T-helper 2 cell treated with Interferon-gamma antibody and Interleukin-4, amounts not matched to agents 5 μg/mL and 100 μg/mL, for 36 hours (primary cell): ENCODE data around the gene ALDH1A3.

ENCODE experiments used
- DNase-seq: peaks from one replicate; pipeline ENCODE4 v3.0.0; 2021; ENCODE audit warnings: low spot score
- H3K27ac Mint-ChIP-seq: one replicate; pipeline ENCODE4 v1.8.0; 2021; ENCODE audit warnings: mild to moderate bottlenecking, mixed read lengths
- H3K27me3 Mint-ChIP-seq: one replicate; pipeline ENCODE4 v1.8.0; 2021; ENCODE audit warnings: low read depth, mixed read lengths
- H3K36me3 Mint-ChIP-seq: one replicate; pipeline ENCODE4 v1.8.0; 2021; ENCODE audit warnings: low read depth, mixed read lengths
- H3K4me1 Mint-ChIP-seq: one replicate; pipeline ENCODE4 v1.8.0; 2021; ENCODE audit warnings: low read depth, mixed read lengths
- H3K4me3 Mint-ChIP-seq: one replicate; pipeline ENCODE4 v1.8.0; 2022; ENCODE audit warnings: mild to moderate bottlenecking, moderate library complexity, mixed read lengths
- H3K9me3 Mint-ChIP-seq: one replicate; pipeline ENCODE4 v1.8.0; 2021; ENCODE audit warnings: mixed read lengths

ALDH1A3 gene

GRCh38 chr15:100897221-100898151 lies 17.9 kb downstream of the ALDH1A3 start:
- H3K27ac Mint-ChIP-seq, result no peak overlapping the region
- peaks cover 14% of the 10 kb centered on the region for H3K27me3 Mint-ChIP-seq

GRCh38 chr15:100898152-100898490 lies 18.5 kb downstream of the ALDH1A3 start:
- H3K27ac Mint-ChIP-seq, result no peak overlapping the region
- H3K9me3 Mint-ChIP-seq, result no peaks in the 10 kb centered on the region
- H3K4me1 Mint-ChIP-seq, result no peaks in the 10 kb centered on the region
- H3K4me3 Mint-ChIP-seq, result no peak overlapping the region
- H3K27me3 Mint-ChIP-seq, result peaks cover 11% of the 10 kb centered on the region
- DNase-seq, result no peak
- H3K36me3 Mint-ChIP-seq, result no peaks in the 10 kb centered on the region

More at GRCh38 chr15:100897221-100898151, 17.9 kb downstream of the ALDH1A3 start:
- H3K36me3 Mint-ChIP-seq, result no peaks in the 10 kb centered on the region
- no peak overlapping the region for H3K4me3 Mint-ChIP-seq
- no peaks in the 10 kb centered on the region for H3K4me1 Mint-ChIP-seq
- H3K9me3 Mint-ChIP-seq, result no peaks in the 10 kb centered on the region
- DNase-seq, result no peak

GRCh38 chr15:100898661-100899462 lies 19.2 kb downstream of the ALDH1A3 start:
- H3K27me3 Mint-ChIP-seq, result peaks cover 5% of the 10 kb centered on the region
- no peak for DNase-seq
- no peak overlapping the region for H3K4me3 Mint-ChIP-seq
- H3K4me1 Mint-ChIP-seq, result no peaks in the 10 kb centered on the region
- no peak overlapping the region for H3K27ac Mint-ChIP-seq
- H3K36me3 Mint-ChIP-seq, result no peaks in the 10 kb centered on the region
- H3K9me3 Mint-ChIP-seq, result no peaks in the 10 kb centered on the region

GRCh38 chr15:100899601-100900000 lies 20.0 kb downstream of the ALDH1A3 start:
- Mint-ChIP-seq H3K9me3 (no peaks in the 10 kb centered on the region), H3K27ac (no peak overlapping the region), H3K27me3 (peaks cover 7% of the 10 kb centered on the region), H3K36me3 (no peaks in the 10 kb centered on the region), H3K4me1 (no peaks in the 10 kb centered on the region), H3K4me3 (no peak overlapping the region)
- no peak for DNase-seq

- no peaks in the 10 kb centered on the region for H3K4me1 Mint-ChIP-seq
- no peak overlapping the region for H3K27ac Mint-ChIP-seq
- no peaks in the 10 kb centered on the region for H3K9me3 Mint-ChIP-seq
- peaks cover 7% of the 10 kb centered on the region for H3K27me3 Mint-ChIP-seq
- H3K36me3 Mint-ChIP-seq, result no peaks in the 10 kb centered on the region
- no peak for DNase-seq
- H3K4me3 Mint-ChIP-seq, result no peak overlapping the region
These were observed 20.6 kb downstream of the ALDH1A3 start for GRCh38 chr15:100900136-100900794.

GRCh38 chr15:100900795-100901169 lies 21.2 kb downstream of the ALDH1A3 start:
- Mint-ChIP-seq H3K4me3 (no peak overlapping the region), H3K9me3 (no peaks in the 10 kb centered on the region), H3K4me1 (no peaks in the 10 kb centered on the region), H3K27ac (no peak overlapping the region), H3K27me3 (peaks cover 7% of the 10 kb centered on the region), H3K36me3 (no peaks in the 10 kb centered on the region)
- no peak for DNase-seq

- DNase-seq, result no peak
- peaks cover 7% of the 10 kb centered on the region for H3K27me3 Mint-ChIP-seq
- H3K4me3 Mint-ChIP-seq, result no peak overlapping the region
- no peaks in the 10 kb centered on the region for H3K36me3 Mint-ChIP-seq
- no peaks in the 10 kb centered on the region for H3K9me3 Mint-ChIP-seq
- no peak overlapping the region for H3K27ac Mint-ChIP-seq
- H3K4me1 Mint-ChIP-seq, result no peaks in the 10 kb centered on the region
These were observed 21.7 kb downstream of the ALDH1A3 start for GRCh38 chr15:100901296-100901695.

GRCh38 chr15:100901702-100902435 lies 22.2 kb downstream of the ALDH1A3 start:
- no peaks in the 10 kb centered on the region for H3K4me1 Mint-ChIP-seq
- H3K27me3 Mint-ChIP-seq, result peaks cover 8% of the 10 kb centered on the region
- no peaks in the 10 kb centered on the region for H3K36me3 Mint-ChIP-seq
- no peaks in the 10 kb centered on the region for H3K9me3 Mint-ChIP-seq
- DNase-seq, result no peak
- H3K27ac Mint-ChIP-seq, result no peak overlapping the region
- no peak overlapping the region for H3K4me3 Mint-ChIP-seq

- no peaks in the 10 kb centered on the region for H3K36me3 Mint-ChIP-seq
- H3K27me3 Mint-ChIP-seq, result peaks cover 13% of the 10 kb centered on the region
- no peak overlapping the region for H3K27ac Mint-ChIP-seq
- H3K9me3 Mint-ChIP-seq, result no peaks in the 10 kb centered on the region
- H3K4me3 Mint-ChIP-seq, result no peak overlapping the region
- DNase-seq, result no peak
- H3K4me1 Mint-ChIP-seq, result no peaks in the 10 kb centered on the region
These were observed 23.0 kb downstream of the ALDH1A3 start for GRCh38 chr15:100902436-100903167.

- Mint-ChIP-seq H3K4me1 (no peaks in the 10 kb centered on the region), H3K27me3 (peaks cover 16% of the 10 kb centered on the region), H3K27ac (no peak overlapping the region), H3K36me3 (no peaks in the 10 kb centered on the region), H3K9me3 (no peaks in the 10 kb centered on the region), H3K4me3 (no peak overlapping the region)
- DNase-seq, result no peak
These were observed 23.5 kb downstream of the ALDH1A3 start for GRCh38 chr15:100903168-100903554.

- no peaks in the 10 kb centered on the region for H3K36me3 Mint-ChIP-seq
- H3K4me1 Mint-ChIP-seq, result no peaks in the 10 kb centered on the region
- no peak for DNase-seq
- no peak overlapping the region for H3K27ac Mint-ChIP-seq
- no peak overlapping the region for H3K4me3 Mint-ChIP-seq
- no peaks in the 10 kb centered on the region for H3K9me3 Mint-ChIP-seq
- peaks cover 16% of the 10 kb centered on the region for H3K27me3 Mint-ChIP-seq
These were observed 26.2 kb downstream of the ALDH1A3 start for GRCh38 chr15:100905850-100906249.

GRCh38 chr15:100908466-100908865 lies 28.8 kb downstream of the ALDH1A3 start:
- H3K9me3 Mint-ChIP-seq, result no peaks in the 10 kb centered on the region
- no peaks in the 10 kb centered on the region for H3K4me1 Mint-ChIP-seq
- no peak overlapping the region for H3K27ac Mint-ChIP-seq
- DNase-seq, result no peak
- peaks cover 19% of the 10 kb centered on the region for H3K27me3 Mint-ChIP-seq
- H3K4me3 Mint-ChIP-seq, result no peak overlapping the region
- H3K36me3 Mint-ChIP-seq, result no peaks in the 10 kb centered on the region

GRCh38 chr15:100909565-100909964 lies 29.9 kb downstream of the ALDH1A3 start:
- no peak for DNase-seq
- no peaks in the 10 kb centered on the region for H3K9me3 Mint-ChIP-seq
- no peak overlapping the region for H3K27ac Mint-ChIP-seq
- no peaks in the 10 kb centered on the region for H3K4me1 Mint-ChIP-seq
- no peaks in the 10 kb centered on the region for H3K36me3 Mint-ChIP-seq
- no peak overlapping the region for H3K4me3 Mint-ChIP-seq
- H3K27me3 Mint-ChIP-seq, result peaks cover 26% of the 10 kb centered on the region
